ENCODE measurements around the gene SIGLEC1. TPM values are rescaled to one million over a fixed set of nuclear protein-coding genes. Genes with fewer than 3 reads are reported as not detected.

The SIGLEC1 gene
- 3.4 TPM for polyA plus RNA-seq (ENCODE audit: insufficient read length)

DNA sequence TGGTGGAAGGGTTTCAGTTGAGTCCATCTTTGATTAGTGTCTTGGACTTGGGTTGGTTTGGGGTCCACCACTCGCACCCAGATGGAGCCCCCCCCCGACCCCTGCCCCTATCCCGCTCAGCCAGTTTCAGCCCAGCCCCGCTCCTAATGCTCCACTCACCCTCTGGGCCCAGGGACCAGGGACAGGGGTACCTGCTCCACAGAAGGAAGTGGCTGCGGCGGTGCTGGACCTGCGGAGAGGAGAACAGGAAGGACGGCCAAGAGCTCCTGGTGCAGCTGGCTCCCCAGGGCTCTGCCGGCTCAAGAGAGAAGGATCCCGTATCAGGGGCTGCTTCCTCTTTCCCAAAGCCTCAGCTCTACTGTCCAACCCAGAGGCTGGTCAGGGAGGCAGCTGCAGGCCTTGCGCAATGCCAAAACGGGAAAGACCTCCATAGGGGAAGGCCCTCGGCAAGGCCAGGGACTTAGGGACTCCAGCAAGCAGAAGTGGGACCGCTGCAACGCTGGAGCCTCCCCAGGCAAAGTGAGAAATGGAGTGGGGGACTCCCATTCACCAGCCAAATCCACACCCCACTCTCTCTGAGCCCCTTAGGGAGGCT is at the start of gene SIGLEC1:
Gene SIGLEC1 (minus strand): TSS at position 322 of the 595 bp plus-strand sequence. CDS start 5,472 bp downstream, outside the sequence.
- DNase-seq (ENCODE audit: low read depth), result no peak

DNA sequence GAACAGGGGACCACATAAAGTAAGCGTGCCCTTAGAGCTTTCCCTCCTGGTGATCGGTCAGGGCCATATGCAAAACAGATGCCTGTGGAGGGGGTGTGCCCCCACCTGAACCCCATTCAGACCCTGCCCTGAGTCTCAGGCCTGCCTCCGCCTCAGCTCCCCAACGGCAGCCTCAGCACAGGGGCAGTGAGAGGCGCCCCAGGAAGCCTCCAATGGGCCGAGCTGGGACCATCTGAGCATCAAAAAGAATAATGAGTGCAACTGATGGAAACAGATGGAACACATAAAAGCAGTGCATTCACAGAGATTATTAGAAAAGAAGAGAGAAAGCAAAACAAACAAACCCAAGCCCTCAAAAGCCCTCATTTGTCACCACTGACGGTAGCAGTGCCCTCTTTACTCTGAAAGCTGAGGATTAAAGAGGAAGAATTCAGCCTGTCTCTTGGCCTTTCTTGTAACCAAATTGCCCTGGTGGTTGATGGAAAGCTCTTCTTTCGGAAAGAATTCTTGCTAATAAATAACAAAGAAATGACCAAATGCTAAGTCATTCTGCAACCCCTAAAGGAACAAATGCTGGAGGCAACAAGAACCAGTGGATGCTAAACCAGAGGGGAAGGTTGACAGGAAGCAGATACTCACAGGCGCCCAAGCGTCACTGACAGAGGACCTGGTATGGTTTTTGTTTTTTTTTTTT is 48.4 kb upstream of the SIGLEC1 start:
- no peak for DNase-seq (ENCODE audit: low read depth)

DNA sequence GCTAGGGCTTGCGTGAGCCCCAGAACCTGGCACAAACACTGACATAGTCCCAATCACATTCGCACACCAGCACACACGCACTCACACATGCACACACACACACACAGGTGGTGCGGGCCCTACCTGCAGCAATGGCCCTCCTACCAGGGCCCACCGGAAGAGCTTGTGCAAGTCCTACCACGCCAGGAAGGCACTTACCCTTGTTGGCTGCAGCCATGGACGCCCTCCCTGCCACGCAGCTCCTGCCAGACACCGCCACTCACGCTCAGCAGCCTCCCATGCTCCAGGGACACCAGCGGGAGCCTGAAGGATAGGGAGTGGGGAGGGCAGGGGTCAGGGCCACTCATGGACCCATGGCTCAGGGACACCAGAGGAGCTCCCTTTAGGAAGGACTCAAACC is 47.5 kb upstream of the SIGLEC1 start:
- no peak for DNase-seq (ENCODE audit: low read depth)

GRCh38 chr20:3759316-3759823 is 47.0 kb upstream of the SIGLEC1 start:
- no peak for DNase-seq (ENCODE audit: low read depth)

- no peak for DNase-seq (ENCODE audit: low read depth)
Measured at GRCh38 chr20:3758566-3758965, 46.2 kb upstream of the SIGLEC1 start.

DNA sequence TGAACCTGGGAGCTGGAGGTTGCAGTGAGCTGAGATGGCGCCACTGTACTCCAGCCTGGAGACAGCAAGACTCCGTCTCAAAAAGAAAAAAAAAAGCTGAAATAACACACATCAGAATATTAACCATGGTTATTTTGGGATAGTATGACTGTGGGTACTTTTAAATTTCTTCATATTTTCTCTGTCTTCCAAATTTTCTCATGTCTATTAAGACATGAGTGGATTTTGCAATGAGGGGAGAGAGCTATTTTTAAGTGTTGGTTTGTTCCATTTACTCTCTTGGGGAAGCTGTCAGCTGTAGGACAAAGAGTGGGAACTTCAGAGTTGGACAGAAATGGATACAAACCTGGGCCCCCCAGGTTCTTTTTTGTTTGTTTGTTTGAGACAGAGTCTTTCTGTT is 44.9 kb upstream of the SIGLEC1 start:
- DNase-seq (ENCODE audit: low read depth), result no peak

- no peak for DNase-seq (ENCODE audit: low read depth)
Measured at GRCh38 chr20:3755814-3756480, 43.5 kb upstream of the SIGLEC1 start.

- no peak for DNase-seq (ENCODE audit: low read depth)
Measured at GRCh38 chr20:3755269-3755668, 42.9 kb upstream of the SIGLEC1 start.

- no peak for DNase-seq (ENCODE audit: low read depth)
Measured at GRCh38 chr20:3754276-3754630, 41.9 kb upstream of the SIGLEC1 start.

DNA sequence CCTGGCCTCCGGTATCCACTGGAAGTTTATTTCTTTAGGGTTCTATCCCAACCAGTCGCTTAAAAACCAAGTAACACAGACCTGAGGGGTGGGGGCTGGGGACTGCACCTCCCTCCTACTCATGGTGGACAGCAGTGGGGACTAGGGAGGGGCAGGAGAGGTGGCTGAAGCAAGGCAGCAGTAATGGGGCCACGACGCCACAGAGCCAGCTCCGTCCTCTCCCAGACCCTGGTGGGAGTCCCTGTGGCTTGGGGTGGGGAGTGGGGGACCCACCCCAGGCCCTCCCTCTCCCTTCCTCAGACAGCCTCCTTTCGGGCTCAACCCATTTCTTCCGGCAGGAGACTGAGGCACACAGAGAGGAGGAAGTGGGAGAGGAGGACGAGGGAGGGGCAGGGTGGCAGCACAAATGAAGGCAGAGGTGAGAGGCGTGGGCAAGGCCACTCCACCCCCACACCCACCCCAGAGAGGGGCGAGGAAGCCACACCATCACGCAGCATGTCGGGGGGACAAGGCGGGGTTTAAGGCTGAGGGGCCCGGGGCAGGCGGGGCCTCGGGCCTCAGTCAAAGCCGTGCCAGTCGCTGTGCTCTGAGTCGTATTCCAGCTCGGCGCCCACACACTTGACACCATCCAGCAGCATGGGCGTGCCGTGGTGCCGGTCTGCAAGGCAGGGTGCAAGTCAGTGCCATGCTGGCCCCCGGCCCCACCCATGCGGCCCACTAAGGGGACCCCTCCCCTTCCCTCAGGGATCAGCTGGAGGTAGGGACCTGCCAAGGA is 41.3 kb upstream of the SIGLEC1 start:
- DNase-seq (ENCODE audit: low read depth), result no peak

DNA sequence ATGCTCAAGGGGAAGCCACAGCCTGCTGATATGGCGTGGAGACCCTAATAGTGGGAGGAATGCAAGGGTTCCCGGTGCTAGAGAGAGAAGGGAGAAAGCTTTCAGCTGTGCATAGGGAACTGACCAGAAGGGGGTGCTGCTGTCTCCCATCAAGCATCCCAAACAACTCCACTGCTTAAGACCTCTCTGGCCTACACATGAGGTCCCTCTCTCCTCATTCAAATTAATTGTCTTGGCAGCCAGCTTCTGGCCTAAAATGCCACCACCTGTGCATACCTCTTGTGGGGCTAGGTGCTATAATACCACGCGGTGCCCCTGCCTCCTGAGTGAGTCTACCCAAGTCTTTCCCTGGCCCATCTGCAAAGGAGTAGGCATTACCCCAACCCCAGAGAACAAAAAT is 40.7 kb upstream of the SIGLEC1 start:
- peak; percentile 48 for DNase-seq (ENCODE audit: low read depth)

DNA sequence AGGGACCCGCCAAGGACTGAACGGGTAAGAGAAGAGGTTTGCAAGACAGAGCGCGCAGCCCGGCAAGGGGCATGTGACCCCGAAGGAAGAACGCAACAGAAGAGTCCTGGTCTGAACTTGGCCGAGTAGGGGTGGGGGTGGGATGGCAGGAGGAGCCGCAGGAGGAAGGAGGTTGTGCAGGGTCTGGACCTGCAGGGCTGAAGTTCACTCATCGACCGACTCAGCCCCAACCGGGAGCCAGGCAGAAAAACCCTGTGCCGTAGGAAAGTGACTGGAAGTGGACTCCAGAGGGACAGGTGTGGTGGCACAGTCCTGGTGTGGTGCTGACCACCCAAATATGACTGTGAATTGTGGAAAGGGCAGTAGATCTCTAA is 40.0 kb upstream of the SIGLEC1 start:
- DNase-seq (ENCODE audit: low read depth), result no peak

DNA sequence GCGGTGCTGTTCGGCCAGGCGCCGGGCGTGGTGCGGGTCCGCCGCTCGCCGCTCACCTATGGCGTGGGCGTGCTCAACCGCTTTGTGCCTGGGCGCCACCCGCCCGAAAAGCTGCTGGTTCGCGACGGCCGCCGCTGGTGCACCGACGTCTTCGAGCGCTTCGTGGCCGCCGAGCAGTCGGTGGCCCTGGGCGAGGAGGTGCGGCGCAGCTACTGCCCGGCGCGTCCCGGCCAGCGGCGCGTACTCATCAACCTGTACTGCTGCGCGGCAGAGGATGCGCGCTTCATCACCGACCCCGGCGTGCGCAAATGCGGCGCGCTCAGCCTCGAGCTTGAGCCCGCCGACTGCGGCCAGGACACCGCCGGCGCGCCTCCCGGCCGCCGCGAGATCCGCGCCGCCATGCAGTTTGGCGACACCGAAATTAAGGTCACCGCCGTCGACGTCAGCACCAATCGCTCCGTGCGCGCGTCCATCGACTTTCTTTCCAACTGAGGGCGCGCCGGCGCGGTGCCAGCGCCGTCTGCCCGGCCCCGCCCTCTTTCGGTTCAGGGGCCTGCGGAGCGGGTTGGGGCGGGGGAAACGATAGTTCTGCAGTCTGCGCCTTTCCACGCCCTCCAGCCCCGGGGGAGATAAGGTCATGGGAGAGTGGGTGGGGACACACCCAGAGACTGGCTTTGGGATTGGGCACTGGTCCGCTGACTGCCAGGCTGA is 39.4 kb upstream of the SIGLEC1 start:
- DNase-seq (ENCODE audit: low read depth), result no peak

DNA sequence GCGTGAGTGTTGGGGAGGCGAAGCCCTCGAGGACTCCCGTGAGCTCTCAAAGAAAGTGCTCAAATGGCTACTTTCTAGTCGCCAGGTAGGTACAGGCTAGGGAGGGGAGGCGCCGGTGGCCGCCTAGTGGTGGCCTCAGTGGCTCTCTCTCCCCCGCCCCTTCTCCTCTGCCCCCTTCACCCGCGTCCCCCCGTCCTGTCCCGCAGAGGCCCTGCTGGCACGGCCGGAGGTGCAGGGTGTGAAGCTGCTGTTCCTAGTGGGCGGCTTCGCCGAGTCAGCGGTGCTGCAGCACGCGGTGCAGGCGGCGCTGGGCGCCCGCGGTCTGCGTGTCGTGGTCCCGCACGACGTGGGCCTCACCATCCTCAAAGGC is 38.9 kb upstream of the SIGLEC1 start:
- no peak for DNase-seq (ENCODE audit: low read depth)

- no peak for DNase-seq (ENCODE audit: low read depth)
Measured at GRCh38 chr20:3749689-3750531, 37.5 kb upstream of the SIGLEC1 start.

DNA sequence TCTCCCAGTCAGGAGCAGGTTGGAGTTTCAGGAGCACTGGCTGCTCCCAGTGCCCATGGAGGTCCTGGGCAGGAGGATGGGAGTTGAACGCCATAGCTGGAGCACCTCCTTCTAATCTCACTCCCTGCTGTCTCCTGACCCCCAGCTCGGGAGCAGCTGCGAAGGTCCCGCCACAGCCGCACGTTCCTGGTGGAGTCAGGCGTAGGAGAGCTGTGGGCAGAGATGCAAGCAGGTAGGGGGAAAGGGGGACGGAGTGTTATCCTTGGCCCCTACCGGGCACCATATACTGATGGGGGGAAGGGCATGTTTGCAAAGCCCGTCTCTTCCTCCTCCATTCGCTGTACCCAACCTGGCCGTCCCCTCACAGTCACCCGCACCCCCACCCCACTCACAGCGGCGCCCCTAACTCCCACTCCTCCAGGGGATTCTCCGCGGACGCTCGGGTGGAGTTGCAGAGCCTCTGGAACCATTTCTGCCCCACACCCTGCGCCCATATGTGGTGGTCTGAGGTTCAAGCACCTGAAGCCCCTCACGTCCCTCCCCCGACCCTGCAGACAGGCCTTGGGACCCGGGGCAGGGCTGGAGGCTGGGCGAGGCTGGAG is 36.8 kb upstream of the SIGLEC1 start:
- no peak for DNase-seq (ENCODE audit: low read depth)

- DNase-seq (ENCODE audit: low read depth), result no peak
Measured at GRCh38 chr20:3748073-3748472, 35.7 kb upstream of the SIGLEC1 start.

- no peak for DNase-seq (ENCODE audit: low read depth)
Measured at GRCh38 chr20:3747471-3747870, 35.1 kb upstream of the SIGLEC1 start.

- DNase-seq (ENCODE audit: low read depth), result no peak
Measured at GRCh38 chr20:3745686-3746173, 33.3 kb upstream of the SIGLEC1 start.

Measured in forelimb muscle (tissue), 1 donor.